Liver (tissue), 9 donors: ENCODE results near the gene SGPP1. TPM values are rescaled to one million over a fixed set of nuclear protein-coding genes. Genes with fewer than 3 reads are reported as not detected.
A peak's percentile ranks its signal among the peaks of the same experiment; 100 is the strongest.

ENCODE experiments used
- DNase-seq: peaks from one replicate; pipeline ENCODE4 v3.0.0-alpha.2; 2017; ENCODE audit warnings: low spot score
- H3K27ac ChIP-seq, 2 donors: one replicate each; pipeline ENCODE4 v1.7.0; 2013; ENCODE audit warnings: inconsistent platforms in 2 of 2, low read length in 2 of 2, control low read depth in 1 of 2, low read depth in 1 of 2, mild to moderate bottlenecking in 1 of 2
- H3K27me3 ChIP-seq, 4 donors: one replicate each; pipeline versions ENCODE4 v1.6.1 to v1.7.0; 2013; ENCODE audit warnings: low read length in 3 of 4, inconsistent platforms in 1 of 4, mild to moderate bottlenecking in 1 of 4, moderate library complexity in 1 of 4; ENCODE audit not compliant: control insufficient read depth in 4 of 4, insufficient read depth in 4 of 4
- H3K36me3 ChIP-seq, 4 donors: one replicate each; pipeline versions ENCODE4 v1.6.1 to v1.7.0; 2013; ENCODE audit warnings: low read length in 3 of 4, mild to moderate bottlenecking in 3 of 4, low read depth in 1 of 4, moderate library complexity in 1 of 4; ENCODE audit not compliant: control insufficient read depth in 4 of 4, insufficient read depth in 3 of 4
- H3K4me1 ChIP-seq, 4 donors: one replicate each; pipeline versions ENCODE4 v1.6.1 to v1.7.0; 2013; ENCODE audit warnings: low read length in 3 of 4, mild to moderate bottlenecking in 3 of 4, moderate library complexity in 1 of 4; ENCODE audit not compliant: control insufficient read depth in 4 of 4, insufficient read depth in 4 of 4
- H3K4me3 ChIP-seq, 3 donors: one replicate each; pipeline versions ENCODE4 v1.6.1 to v1.7.0; 2013; ENCODE audit warnings: low read length in 3 of 3, control low read depth in 1 of 3, low read depth in 1 of 3, mild to moderate bottlenecking in 1 of 3
- H3K9ac ChIP-seq, 2 donors: one replicate each; pipeline ENCODE4 v1.7.0; 2013; ENCODE audit warnings: low read length in 2 of 2, mild to moderate bottlenecking in 2 of 2, moderate library complexity in 2 of 2, control low read depth in 1 of 2, low read depth in 1 of 2
- H3K9me3 ChIP-seq, 4 donors: one replicate each; pipeline versions ENCODE4 v1.6.1 to v1.7.0; 2013; ENCODE audit warnings: low read length in 3 of 4; ENCODE audit not compliant: control insufficient read depth in 4 of 4
- EGR1 ChIP-seq, 2 donors: IDR thresholded peaks; 2 replicates each; pipeline ENCODE4 v1.6.1; 2016 to 2018; ENCODE audit warnings: antibody characterized with exemption in 2 of 2, low read depth in 2 of 2
- FOXA1 ChIP-seq: IDR thresholded peaks from 2 replicates; pipeline ENCODE4 v1.6.1; 2016; ENCODE audit warnings: antibody characterized with exemption
- FOXA2 ChIP-seq: IDR thresholded peaks from 2 replicates; pipeline ENCODE4 v1.6.1; 2016; ENCODE audit warnings: antibody characterized with exemption
- GABPA ChIP-seq, 2 donors: IDR thresholded peaks in 1 of 2; conservative IDR thresholded peaks in 1 of 2; 2 replicates each; pipeline ENCODE4 v1.6.1; 2016; ENCODE audit warnings: antibody characterized with exemption in 2 of 2, mild to moderate bottlenecking in 1 of 2, moderate library complexity in 1 of 2
- HNF4A ChIP-seq, 2 donors: conservative IDR thresholded peaks; 2 replicates each; pipeline ENCODE4 v1.6.1; 2016; ENCODE audit warnings: antibody characterized with exemption in 2 of 2, mild to moderate bottlenecking in 2 of 2
- HNF4G ChIP-seq: IDR thresholded peaks from 2 replicates; pipeline ENCODE4 v1.6.1; 2016; ENCODE audit warnings: antibody characterized with exemption
- JUND ChIP-seq, 2 donors: IDR thresholded peaks; 2 replicates each; pipeline ENCODE4 v1.6.1; 2016; ENCODE audit warnings: antibody characterized with exemption in 2 of 2
- NR2F2 ChIP-seq: IDR thresholded peaks from 2 replicates; pipeline ENCODE4 v1.6.1; 2016; ENCODE audit warnings: antibody characterized with exemption
- RAD21 ChIP-seq, 2 donors: IDR thresholded peaks; 2 replicates each; pipeline ENCODE4 v1.6.1; 2016; ENCODE audit warnings: antibody characterized with exemption in 2 of 2, mild to moderate bottlenecking in 2 of 2
- RXRA ChIP-seq, 2 donors: IDR thresholded peaks; 2 replicates each; pipeline ENCODE4 v1.6.1; 2017 to 2018; ENCODE audit warnings: antibody characterized with exemption in 2 of 2, mild to moderate bottlenecking in 1 of 2
- TAF1 ChIP-seq: conservative IDR thresholded peaks from 2 replicates; pipeline ENCODE4 v1.6.1; 2016; ENCODE audit warnings: antibody characterized with exemption, mild to moderate bottlenecking
- YY1 ChIP-seq: IDR thresholded peaks from 2 replicates; pipeline ENCODE4 v1.6.1; 2016; ENCODE audit warnings: antibody characterized with exemption, mild to moderate bottlenecking
- WGBS: extraction: QIAGEN DNeasy Blood & Tissue Kit; methylation state at CpG from one replicate; pipeline ENCODE4 v1.1.7; 2013; 5-methylcytosine and 5-hydroxymethylcytosine counted together
- polyA plus RNA-seq, 2 donors: library from polyadenylated mRNA; stranded (reverse) in 1 of 2; unstranded in 1 of 2; fragments of 200-250 nt in 1 of 2; fragments of >200 nt in 1 of 2; fragmentation: Nextera tagmentation in 1 of 2; extraction: Ambion mirVana in 1 of 2; gene quantifications; one replicate each; pipeline versions ENCODE4 v1.2.1 to v1.2.3, GENCODE V29; 2013 to 2015
- total RNA-seq, 2 donors: library from RNA; depleted of rRNA; stranded (reverse); fragments of >200 nt; gene quantifications; one replicate each; pipeline ENCODE4 v1.2.3, GENCODE V29; 2014
- TF ChIP-seq, protein P1 (sequence below): IDR thresholded peaks from 2 replicates; pipeline ENCODE4 v1.6.1; 2016; ENCODE audit warnings: antibody characterized with exemption, mild to moderate bottlenecking
- TF ChIP-seq, protein P2 (sequence below): fragments of 150-350 bp; IDR thresholded peaks from 2 replicates; pipeline ENCODE4 v1.5.1; 2017; ENCODE audit warnings: improper control_type of control experiment, low read depth, low read length; ENCODE audit not compliant: missing input control
- TF ChIP-seq, protein P3 (sequence below): IDR thresholded peaks from 2 replicates; pipeline ENCODE4 v1.6.1; 2016; ENCODE audit warnings: antibody characterized with exemption
- donor health status: healthy.
- donor health status: healthy.
- donor health status: healthy.
- donor health status: healthy.
- donor health status: healthy.

Gene SGPP1
- total and polyA plus RNA-seq, 4 donors, result 12.3 to 32.3 (median 15.6) TPM

DNA sequence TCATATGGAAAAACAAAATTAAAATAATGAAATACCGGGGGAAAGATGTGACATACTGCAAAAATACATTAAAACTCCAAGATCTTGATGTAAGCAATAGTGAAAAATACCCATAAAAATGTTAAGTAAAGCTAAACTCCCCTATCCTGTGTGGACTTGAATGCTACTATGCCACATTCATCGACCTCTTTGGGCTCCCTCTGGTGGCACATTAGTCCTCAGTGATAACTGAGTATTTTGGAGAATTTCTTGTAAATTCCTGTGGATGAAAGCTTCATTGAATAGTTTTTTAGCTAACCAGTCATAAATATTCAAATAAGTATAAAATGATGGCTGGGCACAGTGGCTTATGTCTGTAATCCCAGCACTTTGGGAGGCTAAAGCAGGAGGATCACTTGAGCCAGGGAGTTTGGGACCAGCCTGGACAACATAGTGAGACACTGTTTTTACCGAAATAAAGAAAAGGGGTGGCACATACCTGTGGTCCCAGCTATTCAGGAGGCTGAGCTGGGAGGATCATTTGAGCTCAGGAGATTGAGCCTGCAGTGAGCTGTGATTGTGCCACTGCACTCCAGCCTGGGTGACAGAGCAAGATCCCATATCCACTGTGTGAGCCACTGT, 42.4 kb upstream of the SGPP1 start:
- DNase-seq, result no peak
- TF ChIP-seq, protein P1, sequence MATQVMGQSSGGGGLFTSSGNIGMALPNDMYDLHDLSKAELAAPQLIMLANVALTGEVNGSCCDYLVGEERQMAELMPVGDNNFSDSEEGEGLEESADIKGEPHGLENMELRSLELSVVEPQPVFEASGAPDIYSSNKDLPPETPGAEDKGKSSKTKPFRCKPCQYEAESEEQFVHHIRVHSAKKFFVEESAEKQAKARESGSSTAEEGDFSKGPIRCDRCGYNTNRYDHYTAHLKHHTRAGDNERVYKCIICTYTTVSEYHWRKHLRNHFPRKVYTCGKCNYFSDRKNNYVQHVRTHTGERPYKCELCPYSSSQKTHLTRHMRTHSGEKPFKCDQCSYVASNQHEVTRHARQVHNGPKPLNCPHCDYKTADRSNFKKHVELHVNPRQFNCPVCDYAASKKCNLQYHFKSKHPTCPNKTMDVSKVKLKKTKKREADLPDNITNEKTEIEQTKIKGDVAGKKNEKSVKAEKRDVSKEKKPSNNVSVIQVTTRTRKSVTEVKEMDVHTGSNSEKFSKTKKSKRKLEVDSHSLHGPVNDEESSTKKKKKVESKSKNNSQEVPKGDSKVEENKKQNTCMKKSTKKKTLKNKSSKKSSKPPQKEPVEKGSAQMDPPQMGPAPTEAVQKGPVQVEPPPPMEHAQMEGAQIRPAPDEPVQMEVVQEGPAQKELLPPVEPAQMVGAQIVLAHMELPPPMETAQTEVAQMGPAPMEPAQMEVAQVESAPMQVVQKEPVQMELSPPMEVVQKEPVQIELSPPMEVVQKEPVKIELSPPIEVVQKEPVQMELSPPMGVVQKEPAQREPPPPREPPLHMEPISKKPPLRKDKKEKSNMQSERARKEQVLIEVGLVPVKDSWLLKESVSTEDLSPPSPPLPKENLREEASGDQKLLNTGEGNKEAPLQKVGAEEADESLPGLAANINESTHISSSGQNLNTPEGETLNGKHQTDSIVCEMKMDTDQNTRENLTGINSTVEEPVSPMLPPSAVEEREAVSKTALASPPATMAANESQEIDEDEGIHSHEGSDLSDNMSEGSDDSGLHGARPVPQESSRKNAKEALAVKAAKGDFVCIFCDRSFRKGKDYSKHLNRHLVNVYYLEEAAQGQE, result no peak
- TF ChIP-seq, protein P2, sequence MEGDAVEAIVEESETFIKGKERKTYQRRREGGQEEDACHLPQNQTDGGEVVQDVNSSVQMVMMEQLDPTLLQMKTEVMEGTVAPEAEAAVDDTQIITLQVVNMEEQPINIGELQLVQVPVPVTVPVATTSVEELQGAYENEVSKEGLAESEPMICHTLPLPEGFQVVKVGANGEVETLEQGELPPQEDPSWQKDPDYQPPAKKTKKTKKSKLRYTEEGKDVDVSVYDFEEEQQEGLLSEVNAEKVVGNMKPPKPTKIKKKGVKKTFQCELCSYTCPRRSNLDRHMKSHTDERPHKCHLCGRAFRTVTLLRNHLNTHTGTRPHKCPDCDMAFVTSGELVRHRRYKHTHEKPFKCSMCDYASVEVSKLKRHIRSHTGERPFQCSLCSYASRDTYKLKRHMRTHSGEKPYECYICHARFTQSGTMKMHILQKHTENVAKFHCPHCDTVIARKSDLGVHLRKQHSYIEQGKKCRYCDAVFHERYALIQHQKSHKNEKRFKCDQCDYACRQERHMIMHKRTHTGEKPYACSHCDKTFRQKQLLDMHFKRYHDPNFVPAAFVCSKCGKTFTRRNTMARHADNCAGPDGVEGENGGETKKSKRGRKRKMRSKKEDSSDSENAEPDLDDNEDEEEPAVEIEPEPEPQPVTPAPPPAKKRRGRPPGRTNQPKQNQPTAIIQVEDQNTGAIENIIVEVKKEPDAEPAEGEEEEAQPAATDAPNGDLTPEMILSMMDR, result peak; percentile 65
- TF ChIP-seq RAD21 (IDR thresholded peaks at IDR 0.05) (peak; percentile 88 to 92), EGR1 (IDR thresholded peaks at IDR 0.05; ENCODE audit: low read depth in 2 of 2) (no peak), FOXA2 (no peak), JUND (IDR thresholded peaks at IDR 0.05) (no peak), YY1 (no peak), TAF1 (no peak), HNF4A (conservative IDR thresholded peaks at IDR 0.05) (no peak)
- WGBS, result 53% methylated on average over 3 of the region's 3 CpGs
- H3K9me3 ChIP-seq, result no peaks in the 10 kb centered on the region
- no peaks in the 10 kb centered on the region for H3K4me1 ChIP-seq
- H3K36me3 ChIP-seq, result no peaks in the 10 kb centered on the region
- no peaks in the 10 kb centered on the region for H3K27me3 ChIP-seq
- no peak overlapping the region for H3K4me3 ChIP-seq
- H3K27ac ChIP-seq, result no peak overlapping the region
- no peak overlapping the region for H3K9ac ChIP-seq

DNA sequence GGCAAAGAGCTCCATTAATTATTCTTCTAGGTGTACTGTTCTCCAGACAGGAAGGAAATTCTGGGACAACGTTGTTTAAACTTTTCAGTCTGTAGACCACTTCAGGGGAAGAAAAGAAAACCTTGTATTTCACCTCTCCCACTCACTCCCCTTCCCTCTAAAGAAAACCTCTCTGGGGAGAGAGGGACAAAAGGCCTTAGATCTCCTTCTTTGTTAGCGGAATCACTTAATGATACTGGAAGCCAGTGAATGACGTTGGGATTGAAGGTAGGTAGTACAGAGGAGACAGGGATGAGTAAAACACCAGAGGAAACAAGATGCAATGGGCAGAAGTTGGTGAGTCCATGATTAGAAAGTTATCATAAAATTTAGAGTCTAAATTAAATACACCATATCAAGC, 38.7 kb upstream of the SGPP1 start:
- WGBS, result 71% methylated on average over 3 of the region's 3 CpGs
- no peaks in the 10 kb centered on the region for H3K27me3 ChIP-seq
- no peaks in the 10 kb centered on the region for H3K9me3 ChIP-seq
- TF ChIP-seq NR2F2 (no peak), JUND (IDR thresholded peaks at IDR 0.05) (no peak), FOXA1 (no peak), EGR1 (IDR thresholded peaks at IDR 0.05; ENCODE audit: low read depth in 2 of 2) (no peak), HNF4A (conservative IDR thresholded peaks at IDR 0.05) (no peak), HNF4G (no peak), GABPA (IDR thresholded peaks at IDR 0.05 in 1 of 2, conservative IDR thresholded peaks at IDR 0.05 in 1 of 2) (no peak), RXRA (IDR thresholded peaks at IDR 0.05) (no peak), YY1 (no peak), TAF1 (no peak)
- TF ChIP-seq, protein P1, result no peak
- TF ChIP-seq, protein P3, sequence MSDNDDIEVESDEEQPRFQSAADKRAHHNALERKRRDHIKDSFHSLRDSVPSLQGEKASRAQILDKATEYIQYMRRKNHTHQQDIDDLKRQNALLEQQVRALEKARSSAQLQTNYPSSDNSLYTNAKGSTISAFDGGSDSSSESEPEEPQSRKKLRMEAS, result no peak
- no peak for DNase-seq
- H3K36me3 ChIP-seq, result no peaks in the 10 kb centered on the region
- no peak overlapping the region for H3K9ac ChIP-seq
- H3K4me1 ChIP-seq, result peaks cover 0 to 3% (median 0%) of the 10 kb centered on the region in 4 donors
- no peak overlapping the region for H3K4me3 ChIP-seq
- H3K27ac ChIP-seq, result no peak overlapping the region
